Ovary (tissue), 9 donors: ENCODE measurements around the gene GLO1. TPM values are rescaled to one million over a fixed set of nuclear protein-coding genes. Genes with fewer than 3 reads are reported as not detected.

Experiments used
- DNase-seq, 5 donors: peaks; one replicate each; pipeline ENCODE4 v3.0.0-alpha.2; 2019 to 2020
- H3K27ac ChIP-seq, 2 donors: fragments of 200-600 bp; one replicate each; pipeline versions ENCODE4 v1.5.1 to v1.8.0; 2019 to 2022
- H3K27me3 ChIP-seq: fragments of 200-600 bp; one replicate; pipeline ENCODE4 v1.8.0; 2022
- H3K36me3 ChIP-seq: fragments of 200-600 bp; sonication (generic); one replicate; pipeline ENCODE4 v1.5.1; 2019
- H3K4me1 ChIP-seq: one replicate; pipeline ENCODE4 v1.8.1; 2013; ENCODE audit warnings: mild to moderate bottlenecking, moderate library complexity; ENCODE audit not compliant: insufficient read depth
- H3K4me3 ChIP-seq: fragments of 200-600 bp; sonication (generic); one replicate; pipeline ENCODE4 v1.5.1; 2017
- H3K9me3 ChIP-seq, 2 donors: fragments of 200-600 bp in 1 of 2; sonication (generic) in 1 of 2; one replicate each; pipeline versions ENCODE4 v1.5.1 to v1.8.1; 2013 to 2019; ENCODE audit warnings: mild to moderate bottlenecking in 1 of 2, moderate library complexity in 1 of 2
- EP300 ChIP-seq: sonication (generic); formaldehyde crosslinking; IDR thresholded peaks from one replicate; pipeline ENCODE4 v1.6.1; 2017; ENCODE audit warnings: antibody characterized with exemption
- POLR2A ChIP-seq: fragments of 450-650 bp; IDR thresholded peaks from one replicate; pipeline ENCODE4 v1.6.1; 2017; ENCODE audit warnings: antibody characterized with exemption, mild to moderate bottlenecking, moderate library complexity
- WGBS, 3 donors: extraction: QIAGEN DNeasy Blood & Tissue Kit in 1 of 3; methylation state at CpG; one replicate each; pipeline versions ENCODE4 v1.1.5 to v1.1.7; 2013 to 2017; 5-methylcytosine and 5-hydroxymethylcytosine counted together
- intact Hi-C, 4 donors: fragments of 100-400 bp; cut with DNase I; formaldehyde crosslinking; loops; one replicate each; pipeline versions ENCODE4 v1.11.0 to v1.15.1; 2022 to 2023
- polyA plus RNA-seq, 2 donors: library from polyadenylated mRNA; stranded (reverse); fragments of 200-250 nt in 1 of 2; fragments of 350-450 nt in 1 of 2; fragmentation: Illumina TruSeq in 1 of 2; extraction: RNeasy Lipid Tissue Mini Kit (QIAGEN cat#74804) in 1 of 2; gene quantifications; one replicate each; pipeline ENCODE4 v1.2.3, GENCODE V29; 2013 to 2014
- total RNA-seq, 7 donors: library from RNA; depleted of rRNA in 2 of 7; stranded (reverse); fragments of >200 nt in 2 of 7; fragmentation: NEBNext Ultra II Directional in 3 of 7; extraction: Animal tissue kit (Norgen Biotek cat#: 25700) in 3 of 7; gene quantifications; one replicate each; pipeline versions ENCODE4 v1.1.0 to v1.2.4, GENCODE V29; 2016 to 2023
- TF ChIP-seq, protein P1 (sequence below), 3 donors: fragments of 450-650 bp in 2 of 3; fragments of 200-600 bp in 1 of 3; IDR thresholded peaks; one replicate each; pipeline versions ENCODE4 v1.5.1 to v1.8.0; 2016 to 2022; ENCODE audit warnings: antibody characterized with exemption in 3 of 3, mild to moderate bottlenecking in 1 of 3
- donor health status: DM: no; HTN: no; CAD: no; lungs with moderate emphysema.
- donor health status: DM: no; HTN: no; CAD: no.
- donor health status: Bipolar disorder and iron deficiency.
- donor health status: DM: yes; HTN: yes; CAD: no.
- donor health status: DM: no; HTN: no; CAD: no.
- donor health status: DM: yes; HTN: yes; CAD: no.

GLO1 gene
- total and polyA plus RNA-seq, 9 donors = 76.3 to 154 (median 96.7) TPM

- peak; percentile 80 to 91 (median 86) for DNase-seq
- Histone ChIP-seq H3K9me3 (no peaks in the 10 kb centered on the region), H3K4me1 (peaks cover 5% of the 10 kb centered on the region), H3K27ac (peak within 1 kb of the TSS; percentile 74 to 94), H3K4me3 (peak within 1 kb of the TSS; percentile 88), H3K36me3 (no peaks in the 10 kb centered on the region), H3K27me3 (no peaks in the 10 kb centered on the region)
- WGBS, 3 donors = 0 to 1% (median 0%) methylated on average over 61 to 82 of the region's 82 CpGs
- TF ChIP-seq, protein P1, sequence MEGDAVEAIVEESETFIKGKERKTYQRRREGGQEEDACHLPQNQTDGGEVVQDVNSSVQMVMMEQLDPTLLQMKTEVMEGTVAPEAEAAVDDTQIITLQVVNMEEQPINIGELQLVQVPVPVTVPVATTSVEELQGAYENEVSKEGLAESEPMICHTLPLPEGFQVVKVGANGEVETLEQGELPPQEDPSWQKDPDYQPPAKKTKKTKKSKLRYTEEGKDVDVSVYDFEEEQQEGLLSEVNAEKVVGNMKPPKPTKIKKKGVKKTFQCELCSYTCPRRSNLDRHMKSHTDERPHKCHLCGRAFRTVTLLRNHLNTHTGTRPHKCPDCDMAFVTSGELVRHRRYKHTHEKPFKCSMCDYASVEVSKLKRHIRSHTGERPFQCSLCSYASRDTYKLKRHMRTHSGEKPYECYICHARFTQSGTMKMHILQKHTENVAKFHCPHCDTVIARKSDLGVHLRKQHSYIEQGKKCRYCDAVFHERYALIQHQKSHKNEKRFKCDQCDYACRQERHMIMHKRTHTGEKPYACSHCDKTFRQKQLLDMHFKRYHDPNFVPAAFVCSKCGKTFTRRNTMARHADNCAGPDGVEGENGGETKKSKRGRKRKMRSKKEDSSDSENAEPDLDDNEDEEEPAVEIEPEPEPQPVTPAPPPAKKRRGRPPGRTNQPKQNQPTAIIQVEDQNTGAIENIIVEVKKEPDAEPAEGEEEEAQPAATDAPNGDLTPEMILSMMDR (IDR thresholded peaks at IDR 0.05) = no peak
- TF ChIP-seq POLR2A = peak; percentile 55
- intact Hi-C loops = no loop called here
Measured at GRCh38 chr6:38639498-38640215, 63.3 kb downstream of the GLO1 start, which contains the start of gene BTBD9. TSS of gene BTBD9 (minus strand) at chr6:38639929.

DNA sequence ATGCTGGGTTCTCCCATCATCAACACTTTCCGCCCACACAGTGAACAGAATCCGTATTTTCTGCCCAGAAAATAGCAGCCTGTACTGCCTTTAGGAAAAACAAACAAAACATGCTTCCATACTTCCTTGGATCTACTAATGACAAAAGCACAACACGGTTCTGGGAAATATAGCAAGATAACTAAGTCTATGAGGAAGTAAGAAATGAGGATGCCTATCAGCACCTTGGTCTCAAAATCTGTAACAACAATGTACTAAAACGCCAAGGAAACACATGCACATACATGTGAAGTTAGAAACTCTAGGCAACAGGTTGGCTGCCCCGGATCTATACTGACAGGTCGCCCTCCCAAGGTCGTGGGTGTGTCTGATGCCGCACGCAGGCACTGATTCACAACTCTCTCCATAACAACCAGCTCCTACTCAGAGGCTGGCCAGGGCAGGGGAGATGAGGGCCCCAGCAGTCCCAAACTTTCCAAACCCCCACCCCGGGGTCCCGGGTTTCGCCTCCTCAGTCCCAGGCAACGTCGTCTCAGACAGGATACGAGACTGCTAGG lies 63.9 kb downstream of the GLO1 start:
- peaks cover 5% of the 10 kb centered on the region for H3K4me1 ChIP-seq
- no peaks in the 10 kb centered on the region for H3K36me3 ChIP-seq
- peak in 2 of 5 donors; percentile 50 to 64 for DNase-seq
- intact Hi-C loops = no loop called here
- peak overlapping the region; percentile 88 for H3K4me3 ChIP-seq
- H3K27ac ChIP-seq = peak overlapping the region; percentile 74 to 94
- WGBS, 3 donors = 2 to 3% (median 2%) methylated on average over 15 of the region's 15 CpGs
- no peaks in the 10 kb centered on the region for H3K9me3 ChIP-seq
- TF ChIP-seq EP300 (no peak), POLR2A (no peak)
- TF ChIP-seq, protein P1 (IDR thresholded peaks at IDR 0.05) = no peak
- H3K27me3 ChIP-seq = no peaks in the 10 kb centered on the region

GRCh38 chr6:38637756-38638155 lies 65.2 kb downstream of the GLO1 start:
- Histone ChIP-seq H3K27me3 (no peaks in the 10 kb centered on the region), H3K27ac (no peak overlapping the region), H3K36me3 (no peaks in the 10 kb centered on the region), H3K9me3 (no peaks in the 10 kb centered on the region), H3K4me1 (peaks cover 5% of the 10 kb centered on the region), H3K4me3 (no peak overlapping the region)
- TF ChIP-seq, protein P1 (IDR thresholded peaks at IDR 0.05) = no peak
- TF ChIP-seq EP300 = no peak
- TF ChIP-seq POLR2A = no peak
- intact Hi-C loops = no loop called here
- 89 to 92% (median 90%) methylated on average over 5 of the region's 5 CpGs for WGBS, 3 donors
- no peak for DNase-seq

DNA sequence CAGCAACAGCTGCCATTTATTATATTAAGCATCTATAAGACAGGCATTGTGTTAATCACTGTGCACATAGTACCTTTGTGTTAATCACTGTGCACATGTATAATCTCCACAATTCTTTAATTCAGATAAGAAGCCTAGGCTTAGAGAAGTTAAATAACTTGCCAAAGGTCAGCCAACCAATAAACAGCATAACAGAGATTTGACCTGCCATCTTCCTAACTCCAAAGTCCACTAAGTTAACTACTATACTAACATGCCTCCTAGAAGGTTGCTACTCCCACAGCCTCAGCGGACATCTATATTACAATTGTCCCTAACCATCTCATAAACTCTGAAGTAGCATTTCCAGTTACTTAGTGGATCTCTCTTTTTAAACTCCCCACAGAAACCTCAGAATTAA lies 66.9 kb downstream of the GLO1 start:
- TF ChIP-seq EP300 (no peak), POLR2A (no peak)
- TF ChIP-seq, protein P1 (IDR thresholded peaks at IDR 0.05) = no peak
- intact Hi-C loops = no loop called here
- WGBS, 3 donors = 51 to 100% (median 98%) methylated on average over 1 of the region's 1 CpG
- Histone ChIP-seq H3K36me3 (no peaks in the 10 kb centered on the region), H3K4me1 (peaks cover 5% of the 10 kb centered on the region), H3K9me3 (no peaks in the 10 kb centered on the region), H3K4me3 (no peak overlapping the region), H3K27me3 (no peaks in the 10 kb centered on the region), H3K27ac (no peak overlapping the region)
- no peak for DNase-seq
